HEK293T (cell line): ENCODE data around the gene IL4R.

Experiments
- ARNT ChIP-seq: fragments of 450-650 bp; IDR thresholded peaks from 2 replicates; pipeline ENCODE4 v1.6.1; 2017; ENCODE audit warnings: mild to moderate bottlenecking
- BHLHE40 ChIP-seq: fragments of 450-650 bp; IDR thresholded peaks from 2 replicates; pipeline ENCODE4 v1.6.1; 2016; ENCODE audit warnings: mild to moderate bottlenecking, moderate library complexity, borderline replicate concordance
- CTBP1 ChIP-seq: fragments of 450-650 bp; IDR thresholded peaks from 2 replicates; pipeline ENCODE4 v1.6.1; 2016; ENCODE audit warnings: borderline replicate concordance
- FOXA1 ChIP-seq: fragments of 450-650 bp; IDR thresholded peaks from 2 replicates; pipeline ENCODE4 v1.6.1; 2016; ENCODE audit warnings: mild to moderate bottlenecking
- FOXK2 ChIP-seq: fragments of 450-650 bp; IDR thresholded peaks from 2 replicates; pipeline ENCODE4 v1.6.1; 2016; ENCODE audit warnings: mild to moderate bottlenecking
- FOXM1 ChIP-seq: fragments of 450-650 bp; IDR thresholded peaks from 2 replicates; pipeline ENCODE4 v1.6.1; 2017; ENCODE audit warnings: mild to moderate bottlenecking, borderline replicate concordance
- HDGF ChIP-seq: fragments of 450-650 bp; IDR thresholded peaks from 2 replicates; pipeline ENCODE4 v1.6.1; 2017; ENCODE audit warnings: antibody characterized with exemption, borderline replicate concordance
- L3MBTL2 ChIP-seq: fragments of 450-650 bp; conservative IDR thresholded peaks from 2 replicates; pipeline ENCODE4 v1.6.1; 2016; ENCODE audit warnings: mild to moderate bottlenecking
- SP1 ChIP-seq: fragments of 450-650 bp; IDR thresholded peaks from 2 replicates; pipeline ENCODE4 v1.6.1; 2017
- TARDBP ChIP-seq: fragments of 450-650 bp; IDR thresholded peaks from 2 replicates; pipeline ENCODE4 v1.6.1; 2016
- ZNF384 ChIP-seq: fragments of 450-650 bp; IDR thresholded peaks from 2 replicates; pipeline ENCODE4 v1.6.1; 2016

DNA sequence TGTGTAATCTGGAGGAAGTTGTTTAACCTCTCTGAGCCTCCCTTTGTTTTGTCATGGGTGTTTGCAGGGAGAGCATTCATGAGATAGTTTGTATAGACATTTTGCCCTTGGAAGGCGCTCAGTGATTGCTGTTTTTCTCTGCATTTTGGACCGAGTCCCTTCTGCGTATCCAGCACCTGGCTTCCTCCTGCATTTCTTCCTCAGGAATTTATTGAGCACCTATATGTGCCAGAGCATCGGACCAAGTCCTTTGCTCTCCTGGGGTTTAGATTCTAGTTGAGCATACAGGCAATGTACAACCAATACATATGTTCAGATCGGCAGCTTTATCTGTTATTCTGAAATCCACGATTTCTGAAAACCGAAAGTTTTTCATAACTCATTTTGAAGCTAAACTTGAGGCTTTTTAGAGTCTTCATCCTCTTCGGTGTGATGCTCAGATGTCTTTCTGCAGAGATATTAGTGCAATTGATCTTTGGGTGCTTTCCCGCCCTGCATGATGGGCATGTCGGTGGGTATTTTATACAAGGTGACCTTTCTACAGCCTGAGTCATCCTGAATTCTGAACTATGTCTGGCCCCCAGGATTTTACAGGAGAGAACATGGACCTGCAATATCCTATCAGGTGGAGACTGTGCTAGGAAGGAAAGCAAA is 4.1 kb downstream of the IL4R start:
- no peak for TF ChIP-seq HDGF
- no peak for TF ChIP-seq BHLHE40
- TF ChIP-seq FOXK2, result no peak
- no peak for TF ChIP-seq ZNF384
- no peak for TF ChIP-seq FOXA1
- TF ChIP-seq FOXM1, result no peak
- no peak for TF ChIP-seq CTBP1
- no peak for TF ChIP-seq L3MBTL2
- no peak for TF ChIP-seq SP1
- no peak for TF ChIP-seq ARNT
- TF ChIP-seq TARDBP, result no peak
